OCI-LY3 (cell line): Measurements from ENCODE around the gene CCNL1.

ENCODE experiments used
- CTCF ChIP-seq: fragments of 200-600, 300-600 bp; sonication (generic); IDR thresholded peaks from 2 replicates; pipeline ENCODE4 v1.5.1; 2014; ENCODE audit warnings: antibody characterized with exemption, low read length, low read depth
- EZH2phosphoT487 ChIP-seq: fragments of 200-600 bp; shearing (Covaris generic); IDR thresholded peaks from 2 replicates; pipeline ENCODE4 v1.6.1; 2018; ENCODE audit warnings: antibody characterized with exemption, mixed run types, low read depth

GRCh38 chr3:157170861-157171260, 10.9 kb upstream of the CCNL1 start:
- TF ChIP-seq CTCF = no peak
- TF ChIP-seq EZH2phosphoT487 = no peak
